ENCODE measurements around the gene PCDH9. TPM values are rescaled to one million over a fixed set of nuclear protein-coding genes. Genes with fewer than 3 reads are reported as not detected.
A peak's percentile ranks its signal among the peaks of the same experiment; 100 is the strongest.

Gene PCDH9
- polyA plus RNA-seq, 1 of the 3 experiments (the other 2 are of a cell fraction), result 1.3 TPM

DNA sequence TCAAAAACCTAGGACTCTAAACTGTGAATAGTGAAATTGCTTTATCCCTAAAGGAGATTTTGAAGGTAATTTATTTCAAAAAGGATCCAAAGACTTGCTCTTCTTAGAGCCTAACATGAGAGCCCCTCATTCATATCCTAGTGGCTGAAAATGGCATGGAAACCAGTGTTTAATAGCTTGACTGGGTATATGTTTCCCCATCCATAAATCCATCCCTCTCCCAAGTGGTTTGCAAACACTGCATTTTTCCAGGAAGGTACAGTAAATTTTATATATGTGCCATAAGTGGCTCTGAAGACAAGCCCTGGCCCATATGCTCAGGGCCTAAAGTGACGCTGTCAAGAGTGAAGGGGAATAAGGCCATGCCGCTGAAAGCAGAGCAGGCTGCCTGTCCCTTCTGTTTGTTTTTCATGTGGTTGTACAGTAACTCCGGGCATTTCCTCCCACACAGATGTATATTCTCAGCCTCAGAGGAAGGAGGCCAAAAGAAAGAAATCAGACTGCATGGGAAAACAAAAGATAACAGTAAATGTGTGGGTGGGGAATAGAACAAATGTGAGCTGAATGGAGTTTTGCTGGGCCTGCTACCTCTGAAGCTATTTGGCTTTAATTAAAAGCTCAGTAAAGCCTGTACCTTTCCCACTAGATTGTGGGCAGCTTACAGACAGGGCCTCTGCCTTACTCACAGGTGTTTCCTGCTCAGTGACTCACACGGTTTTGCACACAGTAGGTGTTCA lies 181.9 kb downstream of the PCDH9 start:
- CTCF ChIA-PET, result interaction anchor here (1.0 kb wide), 2 partner anchors 11 to 176 kb away, joined by 3 read pairs; no protein-coding TSS in a partner anchor
- Histone ChIP-seq H3K9ac (no peak overlapping the region), H3K9me3 (no peaks in the 10 kb centered on the region), H3K27me3 (ENCODE audit: insufficient read depth) (no peaks in the 10 kb centered on the region), H3K36me3 (replicated peaks in 1 of 2; ENCODE audit: control insufficient read depth in 1 of 2, insufficient read depth in 2 of 2, low read length in 1 of 2) (no peaks in the 10 kb centered on the region), H3K4me1 (ENCODE audit: control insufficient read depth in 1 of 2, insufficient read depth in 2 of 2, low read depth in 1 of 2, low read length in 1 of 2) (no peaks in the 10 kb centered on the region; a peak in 1 of 4 replicates), H3K9me2 (no peaks in the 10 kb centered on the region), H4K20me1 (ENCODE audit: insufficient read depth) (no peaks in the 10 kb centered on the region), H3K4me3 (ENCODE audit: low read depth in 2 of 2, low read length in 1 of 2) (no peak overlapping the region), H3F3A (replicated peaks; ENCODE audit: insufficient read depth) (no peaks in the 10 kb centered on the region), H3K27ac (ENCODE audit: low read depth in 2 of 2, low read length in 1 of 2) (peak overlapping the region in 1 of 2 experiments; percentile 46; a peak in 1 of 4 replicates), H2AFZ (ENCODE audit: low read depth) (no peak overlapping the region), H3K4me2 (no peak overlapping the region), H3K79me2 (ENCODE audit: insufficient read depth) (no peaks in the 10 kb centered on the region)
- POLR2A ChIA-PET, result no interaction called here
- TF ChIP-seq SMC3 (IDR thresholded peaks at IDR 0.05; ENCODE audit: low read depth, low read length) (no peak), GABPA (IDR thresholded peaks at IDR 0.05; ENCODE audit: low read depth) (no peak), EZH2phosphoT487 (IDR thresholded peaks at IDR 0.05; ENCODE audit: borderline replicate concordance, low read depth) (no peak), TCF12 (IDR thresholded peaks at IDR 0.05) (no peak)
- TF ChIP-seq, protein P1, sequence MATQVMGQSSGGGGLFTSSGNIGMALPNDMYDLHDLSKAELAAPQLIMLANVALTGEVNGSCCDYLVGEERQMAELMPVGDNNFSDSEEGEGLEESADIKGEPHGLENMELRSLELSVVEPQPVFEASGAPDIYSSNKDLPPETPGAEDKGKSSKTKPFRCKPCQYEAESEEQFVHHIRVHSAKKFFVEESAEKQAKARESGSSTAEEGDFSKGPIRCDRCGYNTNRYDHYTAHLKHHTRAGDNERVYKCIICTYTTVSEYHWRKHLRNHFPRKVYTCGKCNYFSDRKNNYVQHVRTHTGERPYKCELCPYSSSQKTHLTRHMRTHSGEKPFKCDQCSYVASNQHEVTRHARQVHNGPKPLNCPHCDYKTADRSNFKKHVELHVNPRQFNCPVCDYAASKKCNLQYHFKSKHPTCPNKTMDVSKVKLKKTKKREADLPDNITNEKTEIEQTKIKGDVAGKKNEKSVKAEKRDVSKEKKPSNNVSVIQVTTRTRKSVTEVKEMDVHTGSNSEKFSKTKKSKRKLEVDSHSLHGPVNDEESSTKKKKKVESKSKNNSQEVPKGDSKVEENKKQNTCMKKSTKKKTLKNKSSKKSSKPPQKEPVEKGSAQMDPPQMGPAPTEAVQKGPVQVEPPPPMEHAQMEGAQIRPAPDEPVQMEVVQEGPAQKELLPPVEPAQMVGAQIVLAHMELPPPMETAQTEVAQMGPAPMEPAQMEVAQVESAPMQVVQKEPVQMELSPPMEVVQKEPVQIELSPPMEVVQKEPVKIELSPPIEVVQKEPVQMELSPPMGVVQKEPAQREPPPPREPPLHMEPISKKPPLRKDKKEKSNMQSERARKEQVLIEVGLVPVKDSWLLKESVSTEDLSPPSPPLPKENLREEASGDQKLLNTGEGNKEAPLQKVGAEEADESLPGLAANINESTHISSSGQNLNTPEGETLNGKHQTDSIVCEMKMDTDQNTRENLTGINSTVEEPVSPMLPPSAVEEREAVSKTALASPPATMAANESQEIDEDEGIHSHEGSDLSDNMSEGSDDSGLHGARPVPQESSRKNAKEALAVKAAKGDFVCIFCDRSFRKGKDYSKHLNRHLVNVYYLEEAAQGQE (IDR thresholded peaks at IDR 0.05; ENCODE audit: low read depth, low read length), result no peak
- TF ChIP-seq, protein P2, sequence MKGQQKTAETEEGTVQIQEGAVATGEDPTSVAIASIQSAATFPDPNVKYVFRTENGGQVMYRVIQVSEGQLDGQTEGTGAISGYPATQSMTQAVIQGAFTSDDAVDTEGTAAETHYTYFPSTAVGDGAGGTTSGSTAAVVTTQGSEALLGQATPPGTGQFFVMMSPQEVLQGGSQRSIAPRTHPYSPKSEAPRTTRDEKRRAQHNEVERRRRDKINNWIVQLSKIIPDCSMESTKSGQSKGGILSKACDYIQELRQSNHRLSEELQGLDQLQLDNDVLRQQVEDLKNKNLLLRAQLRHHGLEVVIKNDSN (IDR thresholded peaks at IDR 0.05; ENCODE audit: borderline replicate concordance, low read depth), result no peak
- TF ChIP-seq, protein P3, sequence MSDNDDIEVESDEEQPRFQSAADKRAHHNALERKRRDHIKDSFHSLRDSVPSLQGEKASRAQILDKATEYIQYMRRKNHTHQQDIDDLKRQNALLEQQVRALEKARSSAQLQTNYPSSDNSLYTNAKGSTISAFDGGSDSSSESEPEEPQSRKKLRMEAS (IDR thresholded peaks at IDR 0.05; ENCODE audit: low read depth), result no peak
- TF ChIP-seq, protein P4, sequence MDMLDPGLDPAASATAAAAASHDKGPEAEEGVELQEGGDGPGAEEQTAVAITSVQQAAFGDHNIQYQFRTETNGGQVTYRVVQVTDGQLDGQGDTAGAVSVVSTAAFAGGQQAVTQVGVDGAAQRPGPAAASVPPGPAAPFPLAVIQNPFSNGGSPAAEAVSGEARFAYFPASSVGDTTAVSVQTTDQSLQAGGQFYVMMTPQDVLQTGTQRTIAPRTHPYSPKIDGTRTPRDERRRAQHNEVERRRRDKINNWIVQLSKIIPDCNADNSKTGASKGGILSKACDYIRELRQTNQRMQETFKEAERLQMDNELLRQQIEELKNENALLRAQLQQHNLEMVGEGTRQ (IDR thresholded peaks at IDR 0.05; ENCODE audit: borderline replicate concordance, low read depth, low read length), result no peak
- TF ChIP-seq, protein P5, sequence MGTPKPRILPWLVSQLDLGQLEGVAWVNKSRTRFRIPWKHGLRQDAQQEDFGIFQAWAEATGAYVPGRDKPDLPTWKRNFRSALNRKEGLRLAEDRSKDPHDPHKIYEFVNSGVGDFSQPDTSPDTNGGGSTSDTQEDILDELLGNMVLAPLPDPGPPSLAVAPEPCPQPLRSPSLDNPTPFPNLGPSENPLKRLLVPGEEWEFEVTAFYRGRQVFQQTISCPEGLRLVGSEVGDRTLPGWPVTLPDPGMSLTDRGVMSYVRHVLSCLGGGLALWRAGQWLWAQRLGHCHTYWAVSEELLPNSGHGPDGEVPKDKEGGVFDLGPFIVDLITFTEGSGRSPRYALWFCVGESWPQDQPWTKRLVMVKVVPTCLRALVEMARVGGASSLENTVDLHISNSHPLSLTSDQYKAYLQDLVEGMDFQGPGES (IDR thresholded peaks at IDR 0.05; ENCODE audit: low read depth, low read length), result no peak
- 61% methylated on average over 4 of the region's 4 CpGs for WGBS (ENCODE audit: low lambda C conversion rate)
- DNase-seq, result no peak

Data from SK-N-SH (cell line).